HG03039 (cell line): ENCODE results near the gene TMCC1.
"Not testable (repeated sequence)": the region's sequence is repeated elsewhere in the genome, so short reads cannot be mapped to it uniquely, and the experiment has no call there.

Source experiments
- ATAC-seq: cut with Tn5 transposase; IDR thresholded peaks from one replicate; pipeline ENCODE4 v1.9.1; 2021; ENCODE audit warnings: mild to moderate bottlenecking, moderate library complexity; ENCODE audit not compliant: unreplicated experiment

TMCC1 gene

DNA sequence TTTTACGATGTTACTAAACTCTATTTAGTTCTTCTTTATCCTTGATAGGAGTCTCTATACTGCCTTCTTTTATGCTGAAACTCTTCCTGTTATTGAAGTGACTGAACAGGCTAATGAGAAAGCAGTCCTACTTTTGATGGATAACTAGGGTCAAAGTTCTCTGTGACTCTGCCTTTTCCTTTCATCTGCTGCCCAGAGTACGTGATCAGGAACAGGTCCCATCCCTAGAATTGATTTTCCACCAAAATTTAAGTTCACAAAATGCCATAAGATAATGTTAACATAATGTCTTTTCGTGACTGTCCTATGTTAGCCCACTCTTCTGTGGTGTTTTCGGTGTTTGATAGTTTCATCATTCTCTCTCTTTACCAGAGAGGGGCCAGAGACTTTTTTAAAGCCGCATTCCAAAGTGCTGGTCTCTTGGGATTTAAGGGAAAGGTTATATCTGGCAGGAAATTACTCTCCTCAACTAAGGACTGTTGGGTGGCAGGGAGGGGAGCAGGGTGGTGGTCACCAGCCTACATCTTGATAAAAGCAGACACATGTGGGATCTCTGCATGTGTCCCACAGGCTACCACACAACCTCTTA lies 236.8 kb downstream of the TMCC1 start:
- ATAC-seq, result no peak

DNA sequence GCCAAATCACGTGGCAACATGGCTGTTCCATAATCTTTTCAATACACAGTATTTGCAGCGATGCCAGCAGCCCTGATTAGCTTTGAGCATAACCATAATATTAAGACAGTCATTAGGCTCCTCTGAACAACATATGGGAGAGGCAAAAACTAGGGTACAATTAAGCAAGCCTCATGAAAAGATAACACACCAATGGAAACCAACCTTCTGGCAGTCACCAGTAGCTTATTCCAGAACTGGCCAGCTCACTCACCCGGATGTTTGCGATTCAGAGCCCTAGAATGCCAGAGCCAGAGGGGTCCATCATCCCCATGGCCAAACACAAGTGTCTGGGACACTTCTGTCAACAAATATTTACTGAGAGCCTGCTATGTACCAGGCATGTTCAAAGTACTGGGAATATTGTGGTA lies 238.2 kb downstream of the TMCC1 start:
- ATAC-seq, result no peak

- no peak for ATAC-seq
These were observed 239.4 kb downstream of the TMCC1 start for GRCh38 chr3:129654131-129654530.

- no peak for ATAC-seq
These were observed 240.5 kb downstream of the TMCC1 start for GRCh38 chr3:129653019-129653418.

DNA sequence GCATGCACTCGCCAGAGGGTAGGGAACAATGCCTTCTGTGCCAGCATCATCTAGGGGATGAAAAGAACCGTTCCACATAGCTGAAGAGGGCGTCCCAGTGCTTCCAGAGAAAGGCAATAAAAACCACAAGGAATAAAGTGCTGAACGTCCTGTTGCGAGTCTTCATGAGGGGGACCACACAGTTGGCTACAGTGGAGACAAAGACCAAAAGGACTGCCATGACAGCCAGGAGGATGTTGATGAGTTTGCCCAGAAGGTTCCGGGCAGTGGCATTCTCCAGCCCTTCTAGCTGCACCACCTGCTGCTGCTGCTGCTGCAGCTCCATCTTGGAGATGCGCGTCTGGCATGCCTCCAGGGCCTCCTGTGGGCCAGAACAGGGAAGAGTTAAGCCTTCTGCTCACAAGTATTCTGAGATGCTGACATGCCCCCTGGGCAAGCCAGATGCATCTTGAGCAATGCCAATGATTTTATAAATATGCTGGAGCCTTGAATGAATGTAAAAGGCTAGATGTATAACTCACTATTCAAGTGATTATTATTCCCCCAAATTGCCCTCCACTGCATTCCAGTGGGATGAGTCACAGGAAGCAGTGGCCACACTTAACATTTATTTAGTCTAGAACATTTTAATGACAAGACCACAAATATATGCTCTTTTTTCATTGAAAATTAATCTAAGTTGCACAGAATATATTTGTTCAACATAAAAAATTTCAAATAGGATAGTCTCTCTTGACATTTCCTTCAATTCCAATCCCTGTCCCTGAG lies 241.9 kb downstream of the TMCC1 start:
- ATAC-seq, result no peak

DNA sequence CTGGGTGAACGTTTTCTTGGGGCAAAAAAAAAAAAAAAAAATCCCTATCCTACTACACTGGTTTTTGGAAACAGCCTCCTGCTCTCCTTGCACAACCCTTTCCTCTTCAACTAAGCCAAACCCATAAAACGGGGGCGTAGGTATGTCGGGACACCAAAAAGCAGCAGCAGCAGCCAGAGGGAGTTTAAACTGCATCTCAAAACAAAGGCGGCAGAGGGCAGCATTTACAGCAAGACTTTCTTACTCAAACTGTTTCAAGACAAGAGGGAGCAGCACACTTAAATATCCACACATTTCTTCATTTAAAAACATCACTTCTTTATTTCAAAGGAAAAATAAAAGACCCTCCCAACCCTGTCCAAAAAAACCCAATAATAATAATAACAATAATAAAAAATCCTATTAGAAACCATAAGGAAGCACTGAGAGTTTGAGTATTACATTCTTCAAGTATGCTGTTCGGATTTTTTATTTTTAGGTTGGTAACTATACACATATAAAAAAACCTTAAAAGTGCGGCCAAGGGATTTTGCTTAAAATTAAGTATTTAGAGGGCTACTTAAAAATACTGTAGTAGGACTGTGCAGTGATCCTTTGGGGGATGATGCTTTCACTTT lies 243.1 kb downstream of the TMCC1 start:
- no peak for ATAC-seq

- no peak for ATAC-seq
These were observed 245.1 kb downstream of the TMCC1 start for GRCh38 chr3:129648391-129648790.

- ATAC-seq, result no peak
These were observed 248.2 kb downstream of the TMCC1 start for GRCh38 chr3:129645286-129645685.

- no peak for ATAC-seq
These were observed 248.7 kb downstream of the TMCC1 start for GRCh38 chr3:129644836-129645235.

DNA sequence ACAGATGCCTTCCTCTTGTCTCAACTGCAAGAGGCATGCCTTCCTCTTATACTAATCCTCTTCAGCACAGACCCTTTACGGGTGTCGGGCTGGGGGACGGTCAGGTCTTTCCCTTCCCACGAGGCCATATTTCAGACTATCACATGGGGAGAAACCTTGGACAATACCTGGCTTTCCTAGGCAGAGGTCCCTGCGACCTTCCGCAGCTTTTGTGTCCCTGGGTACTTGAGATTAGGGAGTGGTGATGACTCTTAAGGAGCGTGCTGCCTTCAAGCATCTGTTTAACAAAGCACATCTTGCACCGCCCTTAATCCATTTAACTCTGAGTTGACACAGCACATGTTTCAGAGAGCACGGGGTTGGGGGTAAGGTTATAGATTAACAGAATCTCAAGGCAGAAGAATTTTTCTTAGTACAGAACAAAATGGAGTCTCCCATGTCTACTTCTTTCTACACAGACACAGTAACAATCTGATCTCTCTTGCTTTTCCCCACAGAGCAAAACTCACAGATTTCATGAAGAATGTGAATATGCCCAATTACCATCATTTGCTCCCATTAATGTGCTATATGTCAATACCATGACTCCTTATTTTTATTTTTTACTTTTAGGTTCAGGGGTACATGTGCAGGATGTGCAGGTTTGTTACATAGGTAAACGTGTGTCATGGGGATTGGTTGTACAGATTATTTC lies 251.8 kb downstream of the TMCC1 start:
- ATAC-seq, result not testable (repeated sequence)

DNA sequence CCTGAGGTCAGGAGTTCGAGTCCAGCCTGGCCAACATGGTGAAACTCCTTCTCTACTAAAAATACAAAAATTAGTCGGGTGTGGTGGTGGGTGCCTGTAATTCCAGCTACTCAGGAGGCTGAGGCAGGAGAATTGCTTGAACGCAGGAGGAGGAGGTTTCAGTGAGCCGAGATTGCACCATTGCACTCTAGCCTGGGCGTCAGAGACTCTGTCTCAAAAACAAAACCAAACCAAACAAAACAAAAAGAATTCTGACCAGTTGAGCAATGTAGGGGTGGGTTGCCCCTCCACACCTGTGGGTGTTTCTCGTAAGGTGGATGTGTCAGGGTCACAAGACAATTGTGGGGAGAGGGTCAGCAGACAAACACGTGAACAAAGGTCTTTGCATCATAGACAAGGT lies 252.5 kb downstream of the TMCC1 start:
- ATAC-seq, result not testable (repeated sequence)

DNA sequence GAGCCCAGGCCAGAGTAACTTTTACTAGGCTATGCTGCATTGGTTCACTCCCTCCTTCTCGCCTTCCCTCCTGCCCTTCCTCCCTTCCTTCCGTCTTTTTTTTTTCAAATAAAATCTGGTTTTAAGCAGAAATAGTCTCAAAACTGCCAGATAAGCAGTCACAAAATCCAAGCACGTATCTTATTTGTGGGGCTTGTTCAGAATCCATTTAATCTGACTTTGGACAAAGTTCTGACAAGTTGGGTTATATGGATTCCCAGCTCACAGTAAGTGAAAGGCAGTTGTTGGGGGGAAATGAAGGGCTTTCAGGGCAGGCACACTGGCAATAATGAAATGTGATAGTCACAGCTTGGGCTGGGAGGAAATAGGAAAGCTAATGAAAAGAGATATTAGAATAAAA lies 255.0 kb downstream of the TMCC1 start:
- no peak for ATAC-seq

DNA sequence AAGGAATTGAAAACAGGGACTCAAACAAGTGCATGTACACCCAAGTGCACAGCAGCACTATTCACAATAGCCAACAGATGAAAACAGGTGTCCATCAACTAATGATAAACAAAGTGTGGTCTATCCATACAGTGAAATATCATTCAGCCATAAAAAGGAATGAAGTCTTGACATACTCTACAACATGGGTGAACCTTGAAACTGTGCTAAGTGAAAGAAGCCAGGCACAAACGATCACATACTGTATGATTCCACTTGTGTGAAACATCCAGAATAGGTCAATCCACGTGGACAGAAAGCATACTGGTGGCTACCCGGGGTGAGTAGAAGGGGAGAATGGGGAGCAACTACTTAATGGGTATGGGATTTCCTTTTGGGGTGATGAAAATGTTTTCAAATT lies 257.4 kb downstream of the TMCC1 start:
- ATAC-seq, result no peak

DNA sequence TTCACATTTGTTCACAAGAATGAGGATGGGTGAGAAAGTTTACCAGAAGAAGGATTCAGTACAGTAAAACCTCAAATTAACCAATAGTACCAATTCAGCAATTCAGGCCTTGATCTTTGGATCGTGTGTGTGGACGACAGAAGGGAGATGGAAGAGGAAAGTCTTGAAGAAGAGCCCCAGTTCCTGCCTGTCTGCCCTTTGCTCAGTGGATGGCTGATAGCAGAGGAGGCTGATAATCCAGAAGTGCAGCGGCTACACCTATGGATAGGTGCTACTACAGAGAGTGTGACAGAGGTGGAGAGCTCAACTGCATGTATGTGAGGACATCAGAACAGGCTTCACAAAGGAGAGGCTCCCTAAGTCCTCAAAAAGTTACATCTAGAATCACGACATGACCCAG lies 257.9 kb downstream of the TMCC1 start:
- no peak for ATAC-seq

DNA sequence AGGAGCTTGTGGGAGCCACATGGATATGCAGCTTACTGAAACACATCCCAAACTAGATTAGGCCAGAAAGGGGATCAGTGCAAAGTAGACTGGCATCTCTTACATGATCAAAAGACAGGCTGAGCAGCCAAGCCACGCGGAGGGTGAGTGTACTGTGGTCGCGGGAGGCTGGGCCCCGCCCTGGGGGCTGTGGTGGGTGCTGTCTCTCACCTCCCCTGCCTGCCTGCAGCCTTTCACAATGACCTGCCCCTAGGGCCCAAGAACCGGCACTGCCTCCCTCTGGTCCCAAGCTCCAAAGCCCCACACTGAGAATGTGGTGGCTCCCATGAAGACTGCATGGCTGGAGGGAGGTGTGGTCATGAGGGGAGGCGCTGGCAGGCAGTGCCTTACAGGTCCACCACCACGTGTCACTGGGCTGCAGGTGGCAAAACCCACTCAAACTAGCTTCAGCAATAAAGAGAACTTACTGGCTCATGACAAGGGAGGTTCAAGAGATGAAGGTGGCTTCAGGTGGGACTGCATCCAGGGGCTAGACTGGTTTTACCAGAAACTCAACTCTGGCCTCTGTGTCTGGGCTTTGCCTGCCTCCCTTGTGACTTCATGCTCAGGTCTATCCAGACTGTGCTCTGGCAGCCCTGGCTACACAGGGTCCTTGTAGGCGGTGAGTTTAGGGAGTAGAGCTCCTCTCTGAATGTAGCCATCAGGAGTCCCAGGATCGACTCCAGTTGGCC lies 259.6 kb downstream of the TMCC1 start:
- no peak for ATAC-seq

DNA sequence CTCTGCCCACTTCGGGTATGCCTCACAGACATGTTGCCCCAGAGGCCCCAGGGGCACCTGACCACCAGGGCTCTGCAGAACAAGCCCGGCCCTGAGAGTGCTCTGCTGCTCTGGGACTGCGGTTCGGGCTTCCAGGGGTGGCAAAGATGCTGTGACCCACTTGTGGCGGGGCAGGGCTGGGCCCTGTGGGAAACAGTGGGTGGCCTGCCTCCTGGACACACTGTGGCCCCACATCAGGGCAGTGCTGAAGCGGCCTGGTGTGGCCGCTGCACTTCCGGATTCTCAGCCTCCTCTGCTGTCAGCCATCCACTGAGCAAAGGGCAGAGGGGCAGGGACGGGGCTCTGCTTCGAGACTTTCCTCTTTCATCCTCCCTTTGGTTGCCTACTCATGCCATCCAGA lies 260.5 kb downstream of the TMCC1 start:
- ATAC-seq, result no peak

DNA sequence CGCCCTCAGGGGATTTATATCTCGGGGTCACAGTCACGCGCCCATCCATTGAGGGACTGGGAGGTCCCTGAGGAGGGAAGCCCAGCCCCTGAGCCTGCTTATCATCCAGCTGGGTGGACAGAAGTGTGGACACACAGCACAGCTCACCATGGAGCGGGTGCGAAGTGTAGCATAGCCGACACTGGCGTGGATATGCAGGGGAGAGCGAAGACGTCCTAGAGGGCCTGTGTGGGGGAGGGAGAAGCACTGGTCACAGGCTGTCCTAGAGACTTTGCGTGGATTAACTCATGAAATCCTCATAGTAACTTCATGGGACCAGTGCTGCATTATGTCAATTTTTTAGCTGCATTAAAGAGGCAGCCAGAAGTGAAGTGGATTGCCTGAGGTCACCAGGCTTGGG lies 261.0 kb downstream of the TMCC1 start:
- no peak for ATAC-seq

DNA sequence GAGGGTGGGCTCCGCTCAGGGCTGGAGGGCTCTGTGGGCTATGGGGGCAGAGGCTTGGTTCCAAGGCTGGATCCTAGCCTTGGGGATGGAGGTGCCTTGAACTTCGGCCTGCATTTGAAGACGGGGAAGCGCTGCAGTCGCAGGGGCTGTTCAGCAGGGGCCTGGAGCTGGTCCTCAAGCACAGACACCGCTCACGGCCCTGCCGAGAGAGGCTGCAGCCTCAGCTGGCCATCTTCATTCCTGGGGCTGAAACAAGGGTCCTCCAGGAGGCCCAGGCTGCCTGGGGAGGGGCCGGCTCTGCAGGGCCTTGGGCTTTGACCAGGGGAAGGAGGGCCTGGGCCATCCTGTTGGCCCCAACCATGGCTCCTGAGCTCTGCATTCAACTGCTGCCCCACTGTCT lies 261.5 kb downstream of the TMCC1 start:
- no peak for ATAC-seq

GRCh38 chr3:129629011-129629410 lies 264.5 kb downstream of the TMCC1 start:
- no peak for ATAC-seq

- ATAC-seq, result no peak
These were observed 265.4 kb downstream of the TMCC1 start for GRCh38 chr3:129628169-129628522.
